Small intestine (tissue), 7 donors: ENCODE measurements around the gene CAPSL. TPM values are rescaled to one million over a fixed set of nuclear protein-coding genes. Genes with fewer than 3 reads are reported as not detected.
"Not testable (repeated sequence)": the region's sequence is repeated elsewhere in the genome, so short reads cannot be mapped to it uniquely, and the experiment has no call there.

Experiments used
- DNase-seq, 2 donors: peaks; one replicate each; pipeline versions ENCODE4 v3.0.0 to v3.0.0-alpha.2; 2013
- FAIRE-seq: peaks from 2 replicates; lab custom pipeline; 2012; peaks lifted over from hg19 to GRCh38; lab: Jason Lieb, UNC
- H3K27ac ChIP-seq, 3 donors: one replicate each; pipeline ENCODE4 v1.5.1; 2013; ENCODE audit warnings: low read length in 2 of 3, mild to moderate bottlenecking in 2 of 3, control low read depth in 1 of 3, inconsistent platforms in 1 of 3, low read depth in 1 of 3, moderate library complexity in 1 of 3
- H3K27me3 ChIP-seq, 3 donors: one replicate each; pipeline ENCODE4 v1.6.1; 2013; ENCODE audit warnings: low read length in 3 of 3, inconsistent platforms in 1 of 3; ENCODE audit not compliant: control insufficient read depth in 3 of 3, insufficient read depth in 3 of 3
- H3K36me3 ChIP-seq, 3 donors: one replicate each; pipeline ENCODE4 v1.6.1; 2013; ENCODE audit warnings: low read length in 3 of 3, inconsistent platforms in 1 of 3, low read depth in 1 of 3, mild to moderate bottlenecking in 1 of 3, moderate library complexity in 1 of 3; ENCODE audit not compliant: control insufficient read depth in 3 of 3, insufficient read depth in 2 of 3
- H3K4me1 ChIP-seq, 3 donors: one replicate each; pipeline ENCODE4 v1.6.1; 2013; ENCODE audit warnings: low read length in 2 of 3, inconsistent platforms in 1 of 3, low read depth in 1 of 3, mild to moderate bottlenecking in 1 of 3, moderate library complexity in 1 of 3; ENCODE audit not compliant: control insufficient read depth in 3 of 3, insufficient read depth in 2 of 3
- H3K4me3 ChIP-seq, 3 donors: one replicate each; pipeline ENCODE4 v1.5.1; 2013; ENCODE audit warnings: low read length in 3 of 3, control low read depth in 1 of 3, inconsistent platforms in 1 of 3, low read depth in 1 of 3, mild to moderate bottlenecking in 1 of 3, moderate library complexity in 1 of 3
- H3K9me3 ChIP-seq, 2 donors: one replicate each; pipeline ENCODE4 v1.6.1; 2013; ENCODE audit warnings: low read depth in 1 of 2, low read length in 1 of 2; ENCODE audit not compliant: control insufficient read depth in 2 of 2, insufficient read depth in 1 of 2
- WGBS, 3 donors: extraction: QIAGEN DNeasy Blood & Tissue Kit; methylation state at CpG; one replicate each; pipeline ENCODE4 v1.1.7; 2013; 5-methylcytosine and 5-hydroxymethylcytosine counted together
- polyA plus RNA-seq, 4 donors: library from polyadenylated mRNA; stranded (reverse) in 3 of 4; unstranded in 1 of 4; fragments of 200-250 nt in 3 of 4; fragments of 120-200 nt in 1 of 4; gene quantifications; one replicate each; pipeline versions ENCODE4 v1.2.1 to v1.2.3, GENCODE V29; 2013
- donor health status: healthy with polysubstance abuse.
- donor health status: control.
- donor health status: control.
- donor health status: Bipolar disorder and iron deficiency.
- donor health status: healthy.

Gene CAPSL
- polyA plus RNA-seq, 4 donors = 0.55 TPM; not detected in 3

GRCh38 chr5:35861718-35862117 lies 76.7 kb downstream of the CAPSL start:
- FAIRE-seq = no peak
- no peak overlapping the region for H3K27ac ChIP-seq

DNA sequence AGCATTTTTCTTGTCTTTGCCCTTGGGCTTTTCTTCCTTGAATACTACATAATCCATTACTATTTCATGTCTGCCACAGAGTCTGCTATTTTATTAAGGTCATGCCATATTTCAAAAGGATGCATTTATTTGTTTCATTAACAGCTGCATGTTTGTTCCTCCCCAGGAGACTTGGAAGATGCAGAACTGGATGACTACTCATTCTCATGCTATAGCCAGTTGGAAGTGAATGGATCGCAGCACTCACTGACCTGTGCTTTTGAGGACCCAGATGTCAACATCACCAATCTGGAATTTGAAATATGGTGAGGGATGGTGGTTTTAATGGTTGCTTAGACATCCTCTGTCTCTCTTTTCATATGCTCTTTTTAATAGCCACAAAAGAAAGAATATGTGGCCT lies 77.7 kb downstream of the CAPSL start:
- WGBS, 3 donors = 88 to 94% (median 88%) methylated on average over 1 of the region's 1 CpG
- Histone ChIP-seq H3K4me3 (peak overlapping the region in 1 of 3 donors; percentile 39), H3K4me1 (no peaks in the 10 kb centered on the region), H3K27me3 (no peaks in the 10 kb centered on the region), H3K9me3 (no peaks in the 10 kb centered on the region), H3K36me3 (peaks cover 0 to 2% (median 0%) of the 10 kb centered on the region in 3 donors), H3K27ac (peak overlapping the region in 1 of 3 donors; percentile 72)
- FAIRE-seq (no peak), DNase-seq (no peak)

More at GRCh38 chr5:35861718-35862117, 76.7 kb downstream of the CAPSL start:
- Histone ChIP-seq H3K4me1 (no peaks in the 10 kb centered on the region), H3K9me3 (no peaks in the 10 kb centered on the region), H3K4me3 (peak overlapping the region in 1 of 3 donors; percentile 20), H3K36me3 (peaks cover 0 to 2% (median 0%) of the 10 kb centered on the region in 3 donors), H3K27me3 (no peaks in the 10 kb centered on the region)
- no peak for DNase-seq
- WGBS, 3 donors = 80 to 86% (median 83%) methylated on average over 1 of the region's 1 CpG

- Histone ChIP-seq H3K4me3 (peak overlapping the region in 2 of 3 donors; percentile 23 to 24), H3K4me1 (no peaks in the 10 kb centered on the region), H3K27me3 (no peaks in the 10 kb centered on the region), H3K27ac (peak overlapping the region in 1 of 3 donors; percentile 67), H3K36me3 (peaks cover 0 to 2% (median 0%) of the 10 kb centered on the region in 3 donors), H3K9me3 (no peaks in the 10 kb centered on the region)
- no peak for FAIRE-seq
- WGBS, 3 donors = 49 to 72% (median 52%) methylated on average over 3 of the region's 3 CpGs
- DNase-seq = no peak
These were observed 79.2 kb downstream of the CAPSL start for GRCh38 chr5:35859101-35859661.

DNA sequence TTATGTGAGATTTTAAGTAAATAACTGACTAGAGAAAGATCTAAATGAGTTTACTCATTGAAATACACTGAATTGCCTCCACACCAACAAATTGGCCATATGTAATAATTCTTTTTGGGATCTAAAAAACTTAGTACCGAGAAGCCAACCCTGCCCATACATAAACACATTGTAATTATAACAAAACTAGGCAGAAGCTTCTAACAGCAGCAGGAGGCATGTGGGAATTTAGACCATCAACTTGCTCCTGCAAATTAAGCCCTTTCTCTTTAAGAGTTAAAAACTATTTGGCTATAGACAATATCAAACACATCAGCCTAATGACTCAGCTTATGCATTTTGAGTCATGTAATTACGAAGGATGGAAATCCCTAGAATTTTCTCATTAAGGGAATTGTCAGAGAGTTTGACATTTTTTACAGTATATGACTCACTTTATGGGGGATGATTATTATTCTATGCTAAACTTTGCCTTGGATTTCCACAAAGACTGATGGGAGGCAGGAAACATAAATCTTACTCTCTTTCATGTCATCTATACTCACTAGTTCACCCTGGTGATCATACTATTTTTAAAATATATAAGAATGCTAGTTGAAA lies 80.7 kb downstream of the CAPSL start:
- peak overlapping the region in 1 of 3 donors; percentile 48 for H3K4me3 ChIP-seq
- no peaks in the 10 kb centered on the region for H3K9me3 ChIP-seq
- H3K36me3 ChIP-seq = peaks cover 0 to 2% (median 0%) of the 10 kb centered on the region in 3 donors
- H3K27ac ChIP-seq = peak overlapping the region in 1 of 3 donors; percentile 37
- no peak for FAIRE-seq
- no peaks in the 10 kb centered on the region for H3K4me1 ChIP-seq
- 33 to 46% (median 36%) methylated on average over 2 of the region's 2 CpGs for WGBS, 3 donors
- DNase-seq = no peak
- H3K27me3 ChIP-seq = no peaks in the 10 kb centered on the region

- FAIRE-seq = no peak
- H3K36me3 ChIP-seq = peaks cover 0 to 2% (median 0%) of the 10 kb centered on the region in 3 donors
- H3K9me3 ChIP-seq = no peaks in the 10 kb centered on the region
- peak in 1 of 2 donors; percentile 55 for DNase-seq
- WGBS, 3 donors = 27 to 34% (median 28%) methylated on average over 1 of the region's 1 CpG
- H3K4me1 ChIP-seq = no peaks in the 10 kb centered on the region
- H3K27me3 ChIP-seq = no peaks in the 10 kb centered on the region
- H3K4me3 ChIP-seq = peak within 1 kb of the TSS in 2 of 3 donors; percentile 25 to 48
- peak within 1 kb of the TSS in 1 of 3 donors; percentile 89 for H3K27ac ChIP-seq
These were observed 81.6 kb downstream of the CAPSL start, which contains the start of gene IL7R for GRCh38 chr5:35856765-35857351. IL7R (plus strand) TSS chr5:35856891; CDS start chr5:35856978, 87 bp downstream.

DNA sequence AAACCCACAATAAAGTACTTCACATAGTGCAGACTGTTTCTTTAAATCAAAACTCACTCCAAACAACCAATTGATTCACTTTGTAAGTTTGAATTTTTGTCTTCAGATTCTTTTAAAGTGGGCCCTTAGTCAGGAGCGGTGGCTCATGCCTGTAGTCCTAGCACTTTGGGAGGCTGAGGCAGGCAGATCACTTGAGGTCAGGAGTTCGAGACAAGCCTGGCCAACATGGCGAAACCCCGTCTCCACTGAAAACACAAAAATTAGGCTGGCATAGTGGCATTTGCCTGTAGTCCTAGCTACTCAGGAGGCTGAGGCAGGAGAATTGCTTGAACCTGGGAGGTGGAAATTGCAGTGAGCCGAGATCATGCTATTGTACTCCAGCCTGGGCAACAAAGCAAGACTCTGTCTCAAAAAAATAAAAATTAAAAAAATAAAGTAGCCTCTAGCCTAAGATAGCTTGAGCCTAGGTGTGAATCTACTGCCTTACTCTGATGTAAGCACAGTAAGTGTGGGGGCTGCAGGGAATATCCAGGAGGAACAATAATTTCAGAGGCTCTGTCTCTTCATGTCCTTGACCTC lies 82.1 kb downstream of the CAPSL start:
- peak overlapping the region in 1 of 3 donors; percentile 89 for H3K27ac ChIP-seq
- H3K9me3 ChIP-seq, H3K4me1 ChIP-seq, FAIRE-seq, DNase-seq, H3K27me3 ChIP-seq, H3K4me3 ChIP-seq, H3K36me3 ChIP-seq: not testable (repeated sequence)
- 88 to 93% (median 88%) methylated on average over 5 of the region's 5 CpGs for WGBS, 3 donors

DNA sequence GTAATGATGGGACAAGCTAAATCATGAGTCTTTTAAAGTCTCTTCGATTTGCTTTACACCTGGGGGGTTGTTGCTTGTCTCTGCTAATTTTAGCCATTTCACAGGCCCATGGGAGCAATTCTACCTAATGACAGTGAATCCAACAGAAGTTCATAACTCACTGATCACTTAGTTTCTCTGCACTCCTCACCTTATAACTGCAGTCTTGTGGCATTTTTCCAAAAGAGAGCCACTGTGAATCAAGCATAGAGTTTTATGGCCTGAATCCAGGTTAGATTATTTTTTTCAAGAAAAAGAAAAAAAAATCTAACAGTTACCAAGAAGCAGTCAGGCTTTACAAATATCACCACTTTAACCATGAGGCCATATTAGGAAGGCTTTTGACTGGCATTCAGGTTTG lies 83.2 kb downstream of the CAPSL start:
- Histone ChIP-seq H3K4me1 (no peaks in the 10 kb centered on the region), H3K9me3 (no peaks in the 10 kb centered on the region), H3K36me3 (peaks cover 0 to 2% (median 0%) of the 10 kb centered on the region in 3 donors), H3K27me3 (no peaks in the 10 kb centered on the region), H3K27ac (peak overlapping the region in 1 of 3 donors; percentile 86), H3K4me3 (no peak overlapping the region)
- FAIRE-seq (no peak), DNase-seq (no peak)
- 76 to 97% (median 85%) methylated on average over 1 of the region's 1 CpG for WGBS, 3 donors
